SH-SY5Y (cell line): ENCODE measurements around the gene TEDC1.

Experiments used
- GATA2 ChIP-seq: IDR thresholded peaks from 2 replicates; pipeline ENCODE4 v1.6.1; 2011; ENCODE audit warnings: mild to moderate bottlenecking, low read depth, low read length
- GATA3 ChIP-seq: IDR thresholded peaks from 2 replicates; pipeline ENCODE4 v1.6.1; 2011; ENCODE audit warnings: low read depth, mild to moderate bottlenecking, low read length, moderate library complexity

DNA sequence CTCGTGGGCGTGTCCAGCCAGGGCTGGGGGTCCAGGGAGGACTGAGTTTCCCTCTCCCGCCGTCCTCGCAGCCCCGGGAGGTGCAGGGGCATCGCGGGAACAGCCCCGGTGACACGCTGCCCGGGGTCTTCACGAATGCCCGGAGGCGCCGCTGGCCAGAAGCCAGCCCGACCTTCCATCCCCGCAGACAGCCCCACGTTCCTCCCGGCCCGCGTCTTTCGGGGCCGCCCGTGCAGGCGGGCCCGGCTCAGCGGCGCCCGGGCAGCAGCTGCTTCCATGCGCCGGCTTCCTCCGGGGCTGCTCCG, 827 bp upstream of the TEDC1 start:
- no peak for TF ChIP-seq GATA3
- no peak for TF ChIP-seq GATA2
